Thymus (tissue), 11 donors: ENCODE measurements around the gene STK24. TPM values are rescaled to one million over a fixed set of nuclear protein-coding genes. Genes with fewer than 3 reads are reported as not detected.
"Not testable (repeated sequence)": the region's sequence is repeated elsewhere in the genome, so short reads cannot be mapped to it uniquely, and the experiment has no call there.

Source experiments
- DNase-seq, 9 donors: peaks; one replicate each; pipeline ENCODE4 v3.0.0-alpha.2; 2013; ENCODE audit warnings: low spot score in 9 of 9, low read depth in 6 of 9, missing footprints in 1 of 9
- H3K27ac ChIP-seq, 2 donors: one replicate each; pipeline ENCODE4 v1.5.1; 2013; ENCODE audit warnings: control low read depth in 1 of 2, low read depth in 1 of 2, low read length in 1 of 2, mild to moderate bottlenecking in 1 of 2, moderate library complexity in 1 of 2
- H3K27me3 ChIP-seq, 2 donors: one replicate each; pipeline ENCODE4 v1.5.1; 2013; ENCODE audit warnings: low read length in 1 of 2; ENCODE audit not compliant: control insufficient read depth in 2 of 2, insufficient read depth in 1 of 2
- H3K36me3 ChIP-seq, 2 donors: one replicate each; pipeline ENCODE4 v1.5.1; 2013; ENCODE audit warnings: low read length in 1 of 2, mild to moderate bottlenecking in 1 of 2, moderate library complexity in 1 of 2; ENCODE audit not compliant: control insufficient read depth in 2 of 2, insufficient read depth in 2 of 2
- H3K4me1 ChIP-seq, 2 donors: one replicate each; pipeline ENCODE4 v1.5.1; 2013; ENCODE audit warnings: low read length in 2 of 2; ENCODE audit not compliant: control insufficient read depth in 2 of 2, insufficient read depth in 2 of 2
- H3K4me3 ChIP-seq, 2 donors: one replicate each; pipeline ENCODE4 v1.5.1; 2013; ENCODE audit warnings: low read length in 2 of 2, control low read depth in 1 of 2, mild to moderate bottlenecking in 1 of 2
- H3K9me3 ChIP-seq, 2 donors: one replicate each; pipeline ENCODE4 v1.5.1; 2013; ENCODE audit warnings: low read length in 1 of 2, mild to moderate bottlenecking in 1 of 2; ENCODE audit not compliant: control insufficient read depth in 2 of 2, insufficient read depth in 1 of 2
- WGBS: extraction: QIAGEN DNeasy Blood & Tissue Kit; methylation state at CpG from one replicate; pipeline ENCODE4 v1.1.7; 2013; 5-methylcytosine and 5-hydroxymethylcytosine counted together
- polyA plus RNA-seq: library from polyadenylated mRNA; stranded (reverse); fragments of 200-250 nt; gene quantifications from one replicate; pipeline ENCODE4 v1.2.3, GENCODE V29; 2013
- total RNA-seq: library from RNA; stranded (reverse); fragments of 120-200 nt; gene quantifications from one replicate; pipeline ENCODE4 v1.2.4, GENCODE V29; 2013
- donor health status: healthy.

Gene STK24
- total and polyA plus RNA-seq, 2 donors, result 52.7 to 62.4 TPM

DNA sequence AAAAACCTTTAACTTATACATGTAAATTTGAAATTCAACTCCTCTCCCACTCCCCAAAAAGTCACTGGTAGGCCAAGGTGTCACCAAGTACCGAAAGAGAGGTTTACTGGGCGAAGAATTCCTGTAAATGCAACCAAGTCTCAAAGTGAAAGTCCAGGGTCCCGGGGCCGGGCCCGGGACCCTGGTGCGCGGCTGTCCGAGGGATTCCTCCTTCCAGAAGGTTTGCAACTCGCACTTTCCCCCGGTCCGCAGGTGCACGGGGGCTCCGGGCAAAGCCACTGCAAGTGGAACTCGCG is 1.1 kb downstream of the STK24 start:
- peaks cover 0 to 1% of the 10 kb centered on the region in 2 donors for H3K9me3 ChIP-seq
- no peaks in the 10 kb centered on the region for H3K36me3 ChIP-seq
- under 1% methylated on average over 15 of the region's 15 CpGs for WGBS
- H3K27ac ChIP-seq, result peak overlapping the region; percentile 83 to 93
- no peak for DNase-seq
- H3K27me3 ChIP-seq, result no peaks in the 10 kb centered on the region
- H3K4me1 ChIP-seq, result peaks cover 27 to 39% of the 10 kb centered on the region in 2 donors
- peak overlapping the region; percentile 81 to 97 for H3K4me3 ChIP-seq

GRCh38 chr13:98575009-98575903 is 1.7 kb downstream of the STK24 start:
- peak in 2 of 9 donors; percentile 36 to 70 for DNase-seq
- H3K27me3 ChIP-seq, result no peaks in the 10 kb centered on the region
- 22% methylated on average over 12 of the region's 12 CpGs for WGBS
- no peaks in the 10 kb centered on the region for H3K36me3 ChIP-seq
- peaks cover 32 to 43% of the 10 kb centered on the region in 2 donors for H3K4me1 ChIP-seq
- H3K27ac ChIP-seq, result peak overlapping the region; percentile 44 to 83
- H3K4me3 ChIP-seq, result peak overlapping the region; percentile 81 to 97
- H3K9me3 ChIP-seq, result peaks cover 0 to 1% of the 10 kb centered on the region in 2 donors

GRCh38 chr13:98571955-98572662 is 4.8 kb downstream of the STK24 start:
- DNase-seq, result peak in 1 of 9 donors; percentile 32
- Histone ChIP-seq H3K36me3 (peaks cover 3 to 6% of the 10 kb centered on the region in 2 donors), H3K27me3 (no peaks in the 10 kb centered on the region), H3K27ac (peak overlapping the region; percentile 53 to 70), H3K4me3 (no peak overlapping the region), H3K9me3 (peaks cover 1 to 13% of the 10 kb centered on the region in 2 donors), H3K4me1 (peaks cover 46 to 52% of the 10 kb centered on the region in 2 donors)
- 77% methylated on average over 11 of the region's 11 CpGs for WGBS

GRCh38 chr13:98570929-98571372 is 6.0 kb downstream of the STK24 start:
- DNase-seq, result peak in 3 of 9 donors; percentile 47 to 71 (median 48)
- H3K27me3 ChIP-seq, result no peaks in the 10 kb centered on the region
- H3K4me3 ChIP-seq, result peak overlapping the region; percentile 12 to 27
- peak overlapping the region; percentile 70 to 77 for H3K27ac ChIP-seq
- H3K36me3 ChIP-seq, result peaks cover 3 to 7% of the 10 kb centered on the region in 2 donors
- peaks cover 57 to 63% of the 10 kb centered on the region in 2 donors for H3K4me1 ChIP-seq
- 63% methylated on average over 10 of the region's 10 CpGs for WGBS
- H3K9me3 ChIP-seq, result peaks cover under 1 to 13% of the 10 kb centered on the region in 2 donors

DNA sequence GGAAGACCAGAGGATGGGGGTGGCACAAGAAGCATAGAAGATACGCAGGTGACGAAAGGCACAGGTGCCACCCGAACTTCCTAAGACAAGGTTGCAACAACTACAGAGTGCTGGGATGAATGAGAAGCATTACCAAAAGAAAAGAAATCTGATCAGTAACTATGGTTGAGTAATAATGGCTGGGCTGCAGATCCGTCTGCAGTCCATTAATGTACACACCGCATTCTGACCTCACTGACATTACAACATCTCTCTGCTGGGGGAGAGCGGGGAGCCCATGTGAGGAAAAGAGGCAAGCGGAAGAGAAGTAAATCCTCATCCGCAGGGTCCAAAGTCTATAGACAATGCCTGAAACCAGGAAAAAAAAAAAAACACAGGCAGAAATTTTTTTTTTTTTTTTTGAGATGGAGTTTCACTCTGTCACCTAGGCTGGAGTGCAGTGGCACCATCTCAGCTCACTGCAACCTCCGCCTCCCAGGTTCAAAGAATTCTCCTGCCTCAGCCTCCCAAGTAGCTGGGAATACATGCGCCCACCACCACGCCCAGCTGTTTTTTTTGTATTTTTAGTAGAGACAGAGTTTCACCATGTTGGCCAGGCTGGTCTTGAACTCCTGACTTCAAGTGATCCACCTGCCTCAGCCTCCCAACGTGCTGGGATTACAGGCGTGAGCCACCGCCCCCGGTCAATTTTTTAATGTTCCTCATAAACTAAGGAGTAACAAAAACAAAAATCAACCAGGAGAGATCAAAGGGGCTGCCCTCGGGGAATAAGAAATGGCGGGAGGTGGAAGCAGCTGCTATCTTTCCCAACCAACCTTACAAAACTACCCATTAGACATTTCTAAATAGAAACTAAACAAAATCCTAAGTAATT is 7.2 kb downstream of the STK24 start:
- H3K27ac ChIP-seq, DNase-seq, H3K36me3 ChIP-seq, H3K27me3 ChIP-seq, H3K4me3 ChIP-seq: not testable (repeated sequence)
- H3K4me1 ChIP-seq, result peaks cover 64 to 75% of the 10 kb centered on the region in 2 donors
- peaks cover 0 to 13% of the 10 kb centered on the region in 2 donors for H3K9me3 ChIP-seq
- 94% methylated on average over 17 of the region's 17 CpGs for WGBS

GRCh38 chr13:98568918-98569317 is 8.0 kb downstream of the STK24 start:
- DNase-seq, result no peak
- WGBS, result 86% methylated on average over 4 of the region's 4 CpGs
- Histone ChIP-seq H3K27ac (peak overlapping the region in 1 of 2 donors; percentile 27), H3K27me3 (no peaks in the 10 kb centered on the region), H3K4me3 (no peak overlapping the region), H3K4me1 (peaks cover 64 to 79% of the 10 kb centered on the region in 2 donors), H3K36me3 (peaks cover 3 to 9% of the 10 kb centered on the region in 2 donors), H3K9me3 (peaks cover 0 to 13% of the 10 kb centered on the region in 2 donors)

DNA sequence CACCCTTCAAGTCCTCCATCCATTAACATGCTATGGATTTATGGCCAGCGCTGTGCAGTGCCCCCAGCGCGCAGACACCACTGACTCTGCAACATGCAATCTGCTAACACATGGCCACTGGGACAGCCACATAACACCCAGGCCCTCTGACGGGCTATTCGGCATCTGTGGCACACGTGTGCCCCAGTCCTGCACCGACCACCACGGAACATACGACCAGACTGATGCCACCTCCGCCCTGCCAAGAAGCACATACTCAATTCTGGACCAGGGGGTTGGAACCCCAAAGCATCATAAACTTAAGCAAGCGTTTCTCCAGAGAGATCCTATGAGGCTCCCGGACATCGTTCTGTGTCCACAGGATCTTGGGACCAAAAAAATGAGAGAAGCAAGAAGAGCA is 9.8 kb downstream of the STK24 start:
- peaks cover 3 to 9% of the 10 kb centered on the region in 2 donors for H3K36me3 ChIP-seq
- H3K4me1 ChIP-seq, result peaks cover 62 to 83% of the 10 kb centered on the region in 2 donors
- H3K4me3 ChIP-seq, result no peak overlapping the region
- H3K9me3 ChIP-seq, result peaks cover 0 to 13% of the 10 kb centered on the region in 2 donors
- DNase-seq, result no peak
- H3K27me3 ChIP-seq, result no peaks in the 10 kb centered on the region
- 98% methylated on average over 13 of the region's 13 CpGs for WGBS
- peak overlapping the region in 1 of 2 donors; percentile 43 for H3K27ac ChIP-seq

DNA sequence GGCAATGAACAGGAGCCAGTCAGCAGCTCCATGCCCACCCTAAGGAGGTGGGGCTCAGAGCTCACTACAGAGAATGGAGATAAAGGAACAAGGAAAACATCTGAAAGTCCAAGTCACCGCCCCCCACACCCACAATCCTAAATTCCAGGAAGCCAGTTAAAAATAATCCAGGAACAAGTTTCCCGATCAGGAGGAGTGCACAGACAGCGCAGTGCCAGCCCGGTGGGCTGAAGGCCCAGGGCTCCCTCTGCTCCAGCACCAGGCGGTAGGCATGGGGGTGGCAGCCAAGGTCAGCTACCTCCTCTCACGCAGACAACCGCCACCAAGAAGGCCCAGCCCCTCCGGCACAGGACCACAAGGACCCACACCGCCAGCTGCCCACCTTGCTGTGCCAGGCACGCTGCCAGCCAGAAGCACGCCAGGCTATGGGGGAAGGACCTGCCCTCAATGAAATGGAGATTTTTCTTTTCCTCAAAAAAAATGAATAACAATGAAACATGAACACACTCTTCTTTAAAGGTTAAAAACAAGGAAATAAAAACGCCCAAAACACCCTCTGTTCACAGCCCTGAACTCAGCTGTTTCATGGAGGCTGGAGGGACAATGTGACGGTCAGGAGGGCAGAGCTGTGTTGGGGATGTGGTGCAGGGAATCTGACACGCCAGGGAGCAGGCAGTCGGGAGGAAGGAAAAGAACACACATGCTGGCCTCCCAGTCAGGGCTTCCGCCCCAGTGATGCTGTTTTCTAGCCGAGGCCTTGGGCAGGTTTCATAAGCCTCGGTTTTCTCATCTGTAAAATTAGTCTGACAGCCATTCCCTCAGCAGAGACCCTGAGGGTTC is 11.0 kb downstream of the STK24 start:
- Histone ChIP-seq H3K36me3 (peaks cover 6 to 12% of the 10 kb centered on the region in 2 donors), H3K4me1 (peaks cover 51 to 79% of the 10 kb centered on the region in 2 donors), H3K27me3 (no peaks in the 10 kb centered on the region), H3K4me3 (no peak overlapping the region), H3K9me3 (peaks cover 0 to 13% of the 10 kb centered on the region in 2 donors), H3K27ac (peak overlapping the region in 1 of 2 donors; percentile 43)
- WGBS, result 62% methylated on average over 18 of the region's 18 CpGs
- no peak for DNase-seq
